H1 (cell line): ENCODE data around the gene FOXA3. TPM values are rescaled to one million over a fixed set of nuclear protein-coding genes. Genes with fewer than 3 reads are reported as not detected.

ENCODE experiments used
- ASH2L ChIP-seq: fragments of 200-600, 300-600 bp; sonication (generic); IDR thresholded peaks from one replicate; pipeline ENCODE4 v1.7.1; 2017; ENCODE audit warnings: low read length
- ATF2 ChIP-seq: IDR thresholded peaks from 2 replicates; pipeline ENCODE4 v1.6.1; 2012; ENCODE audit warnings: low read length, inconsistent platforms
- BACH1 ChIP-seq: IDR thresholded peaks from 2 replicates; pipeline ENCODE4 v1.6.1; 2012; ENCODE audit warnings: low read length, improper control_type of control experiment
- BCL11A ChIP-seq, 2 experiments: IDR thresholded peaks; one replicate each; pipeline ENCODE4 v1.6.1; 2011; ENCODE audit warnings: low read depth in 2 of 2, low read length in 2 of 2, mild to moderate bottlenecking in 2 of 2
- BRCA1 ChIP-seq: IDR thresholded peaks from 2 replicates; pipeline ENCODE4 v1.6.1; 2012; ENCODE audit warnings: low read depth, low read length, improper control_type of control experiment
- CBX5 ChIP-seq: fragments of 300-800, 300-1000 bp; sonication (generic); IDR thresholded peaks from 2 replicates; pipeline ENCODE4 v1.7.1; 2016; ENCODE audit warnings: antibody characterized with exemption, low read length, low read depth
- CEBPB ChIP-seq: IDR thresholded peaks from 2 replicates; pipeline ENCODE4 v1.6.1; 2012; ENCODE audit warnings: low read depth, low read length
- CTCF ChIP-seq, 3 experiments: IDR thresholded peaks; 1 replicate in 2 of 3; 2 replicates in 1 of 3; pipeline versions ENCODE4 v1.5.1 to v1.6.1; 2011; ENCODE audit warnings: low read length in 3 of 3, mild to moderate bottlenecking in 3 of 3, inconsistent platforms in 2 of 3, low read depth in 1 of 3, moderate library complexity in 1 of 3; ENCODE audit not compliant: insufficient read depth in 1 of 3; ENCODE audit errors: control extremely low read depth in 1 of 3
- EGR1 ChIP-seq: IDR thresholded peaks from 2 replicates; pipeline ENCODE4 v1.6.1; 2011; ENCODE audit warnings: low read depth, low read length, borderline replicate concordance
- EP300 ChIP-seq, 2 experiments: IDR thresholded peaks; 1 replicate in 1 of 2; 2 replicates in 1 of 2; pipeline ENCODE4 v1.6.1; 2011 to 2012; ENCODE audit warnings: low read depth in 2 of 2, low read length in 2 of 2, mild to moderate bottlenecking in 2 of 2, borderline replicate concordance in 1 of 2, inconsistent platforms in 1 of 2, moderate library complexity in 1 of 2
- KDM1A ChIP-seq: fragments of 200-600, 300-600 bp; sonication (generic); IDR thresholded peaks from 2 replicates; pipeline ENCODE4 v1.7.1; 2016; ENCODE audit warnings: mild to moderate bottlenecking, low read length, borderline replicate concordance
- KDM5A ChIP-seq: fragments of 200-600 bp; IDR thresholded peaks from 2 replicates; pipeline ENCODE4 v1.7.1; 2012; ENCODE audit warnings: mild to moderate bottlenecking, low read length, inconsistent platforms, mixed read lengths
- RBBP5 ChIP-seq: IDR thresholded peaks from 2 replicates; pipeline ENCODE4 v1.7.1; 2012; ENCODE audit warnings: low read depth, mild to moderate bottlenecking, inconsistent platforms, low read length, moderate library complexity, borderline replicate concordance
- RXRA ChIP-seq: IDR thresholded peaks from 2 replicates; pipeline ENCODE4 v1.6.1; 2011; ENCODE audit warnings: low read depth, mild to moderate bottlenecking, low read length, moderate library complexity; ENCODE audit not compliant: insufficient read depth
- SIN3A ChIP-seq, 2 experiments: IDR thresholded peaks in 1 of 2; conservative IDR thresholded peaks in 1 of 2; 2 replicates each; pipeline ENCODE4 v1.6.1; 2011 to 2012; ENCODE audit warnings: low read length in 2 of 2, improper control_type of control experiment in 1 of 2, low read depth in 1 of 2, mild to moderate bottlenecking in 1 of 2
- SP4 ChIP-seq: IDR thresholded peaks from 2 replicates; pipeline ENCODE4 v1.6.1; 2012; ENCODE audit warnings: low read length, inconsistent platforms
- SUZ12 ChIP-seq: fragments of 200-600 bp; sonication (generic); IDR thresholded peaks from 2 replicates; pipeline ENCODE4 v1.6.1; 2012; ENCODE audit warnings: mild to moderate bottlenecking, inconsistent platforms, low read length, moderate library complexity, mixed read lengths
- polyA plus RNA-seq, 7 experiments: library from polyadenylated mRNA; depleted of rRNA in 3 of 7; stranded (reverse) in 5 of 7; unstranded in 2 of 7; fragments of >200 nt in 5 of 7; fragments of 200-250 nt in 2 of 7; gene quantifications; 1 replicate in 5 of 7; 2 replicates in 1 of 7; 4 replicates in 1 of 7; pipeline versions ENCODE4 v1.2.1 to v1.2.3, GENCODE V29; 2011 to 2013; ENCODE audit warnings: missing spikeins in 2 of 7, mixed read lengths in 2 of 7
- total RNA-seq: library from RNA; stranded (reverse); fragmentation: NEBNext Ultra II Directional; extraction: Animal tissue kit (Norgen Biotek cat#: 25700); gene quantifications from 2 replicates; pipeline ENCODE4 v1.2.1, GENCODE V29; 2021

Gene FOXA3
- total and polyA plus RNA-seq, 2 of the 8 experiments (the other 6 are each of a cell fraction or from before 2014, with no cell fraction given): 20.2 to 49.1 TPM

- TF ChIP-seq BCL11A (IDR thresholded peaks at IDR 0.05; ENCODE audit: low read depth in 2 of 2, low read length in 2 of 2) (no peak), SIN3A (conservative IDR thresholded peaks at IDR 0.05 in 1 of 2, IDR thresholded peaks at IDR 0.05 in 1 of 2; ENCODE audit: low read depth in 1 of 2, low read length in 2 of 2) (peak in 1 of 2 experiments; percentile 14; a peak in 2 of 4 replicates), BACH1 (no peak), RBBP5 (no peak), EGR1 (peak; percentile 45; the same call in 1 of the 2 replicates), KDM1A (no peak), SP4 (no peak), ASH2L (no peak), CBX5 (no peak), ATF2 (no peak), CEBPB (no peak), SUZ12 (no peak), BRCA1 (no peak), EP300 (IDR thresholded peaks at IDR 0.05; ENCODE audit: borderline replicate concordance in 1 of 2, low read depth in 2 of 2, low read length in 2 of 2) (no peak), CTCF (IDR thresholded peaks at IDR 0.05; ENCODE audit: control extremely low read depth in 1 of 3, insufficient read depth in 1 of 3, low read depth in 1 of 3, low read length in 3 of 3) (no peak), KDM5A (no peak), RXRA (no peak)
Observed at GRCh38 chr19:45815481-45816216, 48.5 kb upstream of the FOXA3 start (continued).
